Melanocyte of skin (primary cell): ENCODE measurements around the gene TMC2. TPM values are rescaled to one million over a fixed set of nuclear protein-coding genes. Genes with fewer than 3 reads are reported as not detected.

ENCODE experiments used
- small RNA-seq, 2 donors: library from RNA; depleted of rRNA; stranded (forward); fragments of <200 nt; gene quantifications; one replicate each; pipeline ENCODE3, GENCODE V24; 2012
- total RNA-seq, 2 donors: library from RNA; depleted of rRNA; stranded (reverse); fragments of >200 nt; gene quantifications; 2 replicates each; pipeline ENCODE4 v1.2.3, GENCODE V29; 2012

Gene TMC2, protein sequence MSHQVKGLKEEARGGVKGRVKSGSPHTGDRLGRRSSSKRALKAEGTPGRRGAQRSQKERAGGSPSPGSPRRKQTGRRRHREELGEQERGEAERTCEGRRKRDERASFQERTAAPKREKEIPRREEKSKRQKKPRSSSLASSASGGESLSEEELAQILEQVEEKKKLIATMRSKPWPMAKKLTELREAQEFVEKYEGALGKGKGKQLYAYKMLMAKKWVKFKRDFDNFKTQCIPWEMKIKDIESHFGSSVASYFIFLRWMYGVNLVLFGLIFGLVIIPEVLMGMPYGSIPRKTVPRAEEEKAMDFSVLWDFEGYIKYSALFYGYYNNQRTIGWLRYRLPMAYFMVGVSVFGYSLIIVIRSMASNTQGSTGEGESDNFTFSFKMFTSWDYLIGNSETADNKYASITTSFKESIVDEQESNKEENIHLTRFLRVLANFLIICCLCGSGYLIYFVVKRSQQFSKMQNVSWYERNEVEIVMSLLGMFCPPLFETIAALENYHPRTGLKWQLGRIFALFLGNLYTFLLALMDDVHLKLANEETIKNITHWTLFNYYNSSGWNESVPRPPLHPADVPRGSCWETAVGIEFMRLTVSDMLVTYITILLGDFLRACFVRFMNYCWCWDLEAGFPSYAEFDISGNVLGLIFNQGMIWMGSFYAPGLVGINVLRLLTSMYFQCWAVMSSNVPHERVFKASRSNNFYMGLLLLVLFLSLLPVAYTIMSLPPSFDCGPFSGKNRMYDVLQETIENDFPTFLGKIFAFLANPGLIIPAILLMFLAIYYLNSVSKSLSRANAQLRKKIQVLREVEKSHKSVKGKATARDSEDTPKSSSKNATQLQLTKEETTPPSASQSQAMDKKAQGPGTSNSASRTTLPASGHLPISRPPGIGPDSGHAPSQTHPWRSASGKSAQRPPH
- under 1 TPM in 1 of 2 donors, not detected in 1; under 0.01 TPM for total RNA-seq

DNA sequence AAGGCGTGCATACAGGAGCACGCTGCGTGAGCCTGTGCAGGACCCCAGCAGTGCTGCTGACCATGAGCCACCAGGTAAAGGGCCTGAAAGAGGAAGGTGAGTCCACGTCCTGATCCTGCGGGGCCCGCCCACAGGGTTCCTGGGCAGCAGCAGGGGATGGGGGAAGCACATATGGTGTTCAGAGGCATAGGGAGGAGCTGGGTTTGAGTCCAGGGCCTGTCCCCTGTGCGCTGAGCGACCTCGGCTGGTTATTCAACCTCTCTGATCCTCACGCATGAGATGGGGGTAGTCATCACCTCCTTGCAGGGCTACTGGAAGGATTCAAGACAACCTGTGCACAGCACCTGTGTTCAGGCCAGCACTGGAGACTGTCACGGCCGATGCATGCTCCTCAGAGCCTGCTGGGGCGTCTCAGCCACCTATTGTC, at the start of gene TMC2:
TSS of gene TMC2 (plus strand) at position 14 of the 427 bp plus-strand sequence. CDS start at position 63, 49 bp downstream.

DNA sequence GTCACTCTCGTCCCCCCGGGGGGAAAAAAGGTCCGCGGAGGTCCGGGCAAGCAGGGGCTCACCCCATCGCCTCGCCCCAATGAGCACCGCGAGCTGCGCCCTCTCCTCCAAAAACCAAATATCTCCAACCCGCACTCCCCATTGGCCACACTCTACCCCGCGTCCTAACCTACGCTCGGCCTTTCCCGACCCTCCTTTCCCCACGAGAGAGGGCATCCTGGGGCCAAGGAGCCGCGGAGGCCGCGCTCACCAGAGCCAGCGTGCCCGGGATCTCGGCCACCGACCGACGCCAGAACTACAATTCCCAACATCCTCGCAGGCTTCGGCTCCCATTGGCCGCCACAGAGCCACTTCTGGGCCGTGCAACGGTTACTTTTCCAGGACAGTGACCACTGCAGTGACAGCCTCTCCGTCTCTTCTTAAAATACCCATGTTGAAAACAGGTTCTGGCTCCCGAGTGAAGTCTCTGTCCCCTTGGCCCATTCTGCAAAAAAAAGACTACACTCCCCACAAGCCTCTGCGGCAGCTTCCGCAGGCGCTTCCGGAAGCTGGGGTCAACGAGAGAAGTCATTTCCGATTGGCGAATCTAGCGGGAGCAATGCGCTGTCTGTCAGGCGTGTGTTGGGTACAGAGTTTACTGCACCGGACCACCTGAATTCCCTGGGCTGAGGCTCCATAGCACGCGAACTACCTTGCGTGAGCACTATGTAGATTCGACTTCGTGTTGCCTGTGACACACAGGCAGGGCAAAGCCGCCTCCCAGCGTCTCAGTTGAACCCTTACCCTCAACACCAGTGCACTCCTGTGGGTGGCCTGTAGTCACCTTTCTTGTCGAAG, 27.5 kb upstream of the TMC2 start, which contains the start of gene ZNF343:
TSS of gene ZNF343 (minus strand) at position 285 of the 837 bp plus-strand sequence. CDS start 15,020 bp downstream, outside the sequence.

DNA sequence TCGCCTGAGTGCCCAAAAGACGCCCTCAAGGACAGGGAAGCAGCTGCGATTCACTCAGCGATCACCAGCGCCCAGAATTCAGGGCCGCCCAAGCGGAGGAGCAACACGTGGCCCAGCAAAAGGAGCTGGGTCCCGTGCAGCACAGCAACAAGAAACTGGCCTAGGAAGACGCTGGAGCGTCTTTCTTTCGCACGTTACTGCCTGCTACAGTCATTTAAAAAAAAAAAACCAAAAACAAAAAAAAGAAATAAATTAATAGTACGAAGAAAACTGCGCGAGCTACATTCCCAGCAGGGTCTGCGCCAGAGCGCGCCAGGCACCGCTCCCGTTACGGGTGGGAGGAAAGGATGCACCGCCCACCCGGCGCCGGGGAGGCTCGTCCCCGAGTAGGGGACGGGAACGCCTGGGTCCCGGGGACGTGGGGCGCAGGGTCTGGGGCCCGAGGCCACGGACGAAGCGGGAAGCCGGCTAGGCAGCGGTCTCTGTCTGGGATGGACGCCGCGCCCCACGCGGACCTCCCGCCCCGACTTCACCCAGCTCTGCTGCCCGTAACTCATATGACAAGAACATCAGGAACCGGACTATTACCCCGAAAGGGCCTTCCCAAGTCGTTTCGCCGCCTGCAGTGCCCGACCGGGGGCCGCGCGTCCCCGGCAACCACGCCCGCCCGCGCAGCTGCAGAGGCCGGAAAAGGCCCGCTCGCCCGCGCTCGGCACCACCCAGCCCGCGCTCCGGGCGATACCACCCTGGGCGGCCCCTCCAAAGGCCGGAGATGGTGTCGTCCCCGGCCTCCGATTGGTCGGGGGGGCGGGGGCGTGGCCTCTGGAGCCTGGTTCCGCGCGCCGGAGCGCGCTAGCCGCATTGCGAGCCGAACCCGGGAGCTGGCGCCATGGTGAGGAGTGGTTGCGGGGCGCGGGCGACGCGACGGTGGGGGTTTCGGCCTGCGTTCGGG, 115.7 kb downstream of the TMC2 start, which contains the start of gene NOP56:
TSS of gene NOP56 (plus strand) at position 861 of the 952 bp plus-strand sequence. CDS start at position 890, 29 bp downstream.

DNA sequence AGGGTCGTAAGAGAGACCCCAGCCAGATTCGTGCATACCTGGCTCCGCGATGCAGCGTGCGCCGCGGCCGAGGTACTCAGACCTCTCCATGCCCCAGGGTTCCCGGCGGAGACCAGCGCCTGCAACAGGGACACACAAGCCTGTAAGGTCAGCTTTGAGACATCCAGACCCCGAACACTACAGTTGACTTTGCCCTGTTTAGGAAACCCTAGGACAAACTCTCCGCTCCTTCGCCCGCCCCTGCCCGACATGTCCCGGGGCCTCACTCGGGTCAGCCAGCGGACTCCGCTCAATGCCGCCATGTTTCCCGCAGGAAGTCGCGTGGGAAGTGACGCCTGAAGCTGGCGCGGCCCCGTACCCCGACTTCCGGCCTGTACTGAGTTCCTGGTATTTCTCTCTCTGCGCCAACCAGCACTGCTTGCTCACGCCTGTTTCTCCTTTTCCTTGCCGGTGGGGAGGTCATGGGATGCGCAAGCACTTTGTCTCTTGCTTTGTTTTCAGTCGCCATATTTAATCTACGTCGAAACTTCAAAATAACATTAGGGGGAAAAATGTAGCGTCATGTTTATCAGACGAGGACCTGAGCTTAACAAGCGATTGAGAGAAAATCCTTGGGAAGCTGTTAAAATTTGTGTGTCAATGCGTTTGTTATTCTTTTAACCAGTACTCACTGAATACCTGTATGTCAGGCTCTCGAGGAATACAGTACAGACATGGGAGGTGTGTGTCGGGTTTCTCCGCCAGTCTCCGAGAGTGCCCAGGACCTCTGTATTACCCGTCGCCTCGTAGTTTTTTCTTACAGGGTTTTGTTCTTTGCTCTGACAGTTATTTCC, 127.7 kb downstream of the TMC2 start, which contains the start of gene IDH3B:
TSS of gene IDH3B (minus strand) at position 330 of the 833 bp plus-strand sequence. CDS start at position 302, 28 bp downstream.

Small RNAs within 50 kb of the gene (small RNA-seq; reads per million reads assigned to genes)
- gene SNORA51 (0 reads per million in 2 donors), gene SNORD110 (0 reads per million in 2 donors), gene SNORD56 (0 reads per million in 2 donors), gene SNORD57 (0 reads per million in 2 donors), gene SNORD86 (0 reads per million in 2 donors)

Other genes with a start within 250 kb of the TMC2 start
- gene TGM3, start 240.6 kb upstream of the TMC2 start, total RNA-seq, result not detected
- not detected for gene TGM6, start 155.7 kb upstream of the TMC2 start, total RNA-seq
- 100 to 1,000 TPM; 181 to 324 TPM for gene SNRPB, start 65.8 kb upstream of the TMC2 start, total RNA-seq
- gene ZNF343, start 27.7 kb upstream of the TMC2 start, total RNA-seq, result 1 to 10 TPM; 6.2 to 10.0 TPM
- 100 to 1,000 TPM; 118 to 262 TPM for gene NOP56, start 116.1 kb downstream of the TMC2 start, total RNA-seq
- 100 to 1,000 TPM in 1 of 2 donors, 10 to 100 TPM in 1; 80.2 to 103 TPM for gene IDH3B, start 127.6 kb downstream of the TMC2 start, total RNA-seq
- gene EBF4, start 156.2 kb downstream of the TMC2 start, total RNA-seq, result under 1 TPM in 1 of 2 donors, not detected in 1; 0.34 TPM